ENCODE results near the gene ROCK2.

ROCK2 gene

DNA sequence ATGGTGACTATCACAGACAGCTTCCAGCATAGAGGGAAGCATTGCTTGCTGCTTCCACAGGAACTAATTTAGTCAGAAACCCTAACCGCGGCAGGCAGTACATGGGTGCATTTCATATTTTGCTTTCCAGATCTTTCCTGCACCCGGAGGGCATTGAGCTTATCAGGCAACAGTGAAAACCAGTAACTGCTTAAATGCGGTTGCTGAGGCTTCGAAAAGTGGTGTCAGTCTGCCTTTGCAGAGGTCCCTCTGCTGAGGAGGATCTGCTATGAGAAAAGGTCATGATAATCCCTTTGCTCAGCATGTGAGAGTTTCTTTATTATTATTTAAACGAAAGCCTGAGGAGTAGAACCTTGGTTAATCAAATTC is 44.6 kb upstream of the ROCK2 start:
- ChIA-PET POLR2A (interaction anchor here (1.3 to 2.1 kb wide), 2 partner anchors 14 to 234 kb away, joined by 3 to 10 read pairs; partner anchors contain the start of gene SLC66A3), CTCF (interaction anchor here (1.1 kb wide), 1 partner anchor 45 kb away, joined by 4 read pairs; the partner anchor contains the start of gene ROCK2)
- no peak overlapping the region for H3K27ac ChIP-seq (ENCODE audit: extremely low read depth, low read depth, low read length)
- TF ChIP-seq ZNF660 (tag by site-specific recombination; IDR thresholded peaks at IDR 0.05) (no peak), ZFP69B (tag by site-specific recombination; IDR thresholded peaks at IDR 0.05) (no peak), ZNF521 (tag by site-specific recombination; IDR thresholded peaks at IDR 0.05) (no peak), ZBTB7A (tag by site-specific recombination; IDR thresholded peaks at IDR 0.05; ENCODE audit: low read depth) (no peak), ZNF302 (tag by site-specific recombination; IDR thresholded peaks at IDR 0.05; ENCODE audit: low read depth) (no peak), GFI1B (tag by site-specific recombination; IDR thresholded peaks at IDR 0.05) (no peak), SETDB1 (IDR thresholded peaks at IDR 0.05; ENCODE audit: insufficient read length, low read length) (no peak), ZIC2 (tag by site-specific recombination; IDR thresholded peaks at IDR 0.05) (no peak), YY1 (tag by site-specific recombination; IDR thresholded peaks at IDR 0.05) (no peak), ZBTB8A (tag by site-specific recombination; IDR thresholded peaks at IDR 0.05) (no peak)
- TF ChIP-seq, protein P1, sequence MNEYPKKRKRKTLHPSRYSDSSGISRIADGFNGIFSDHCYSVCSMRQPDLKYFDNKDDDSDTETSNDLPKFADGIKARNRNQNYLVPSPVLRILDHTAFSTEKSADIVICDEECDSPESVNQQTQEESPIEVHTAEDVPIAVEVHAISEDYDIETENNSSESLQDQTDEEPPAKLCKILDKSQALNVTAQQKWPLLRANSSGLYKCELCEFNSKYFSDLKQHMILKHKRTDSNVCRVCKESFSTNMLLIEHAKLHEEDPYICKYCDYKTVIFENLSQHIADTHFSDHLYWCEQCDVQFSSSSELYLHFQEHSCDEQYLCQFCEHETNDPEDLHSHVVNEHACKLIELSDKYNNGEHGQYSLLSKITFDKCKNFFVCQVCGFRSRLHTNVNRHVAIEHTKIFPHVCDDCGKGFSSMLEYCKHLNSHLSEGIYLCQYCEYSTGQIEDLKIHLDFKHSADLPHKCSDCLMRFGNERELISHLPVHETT (tag by site-specific recombination; IDR thresholded peaks at IDR 0.05), result no peak
- H3K36me3 ChIP-seq (ENCODE audit: control insufficient read depth in 2 of 2, insufficient read depth in 1 of 2, low read length in 2 of 2), result no peaks in the 10 kb centered on the region
- no peaks in the 10 kb centered on the region for H3K9me3 ChIP-seq (ENCODE audit: control insufficient read depth, insufficient read depth, low read depth, low read length)
- H3K4me3 ChIP-seq (ENCODE audit: low read depth, low read length), result no peak overlapping the region
- H3K4me1 ChIP-seq (ENCODE audit: control insufficient read depth, insufficient read depth, low read length), result peaks cover 6% of the 10 kb centered on the region; the same call in 1 of the 2 replicates

DNA sequence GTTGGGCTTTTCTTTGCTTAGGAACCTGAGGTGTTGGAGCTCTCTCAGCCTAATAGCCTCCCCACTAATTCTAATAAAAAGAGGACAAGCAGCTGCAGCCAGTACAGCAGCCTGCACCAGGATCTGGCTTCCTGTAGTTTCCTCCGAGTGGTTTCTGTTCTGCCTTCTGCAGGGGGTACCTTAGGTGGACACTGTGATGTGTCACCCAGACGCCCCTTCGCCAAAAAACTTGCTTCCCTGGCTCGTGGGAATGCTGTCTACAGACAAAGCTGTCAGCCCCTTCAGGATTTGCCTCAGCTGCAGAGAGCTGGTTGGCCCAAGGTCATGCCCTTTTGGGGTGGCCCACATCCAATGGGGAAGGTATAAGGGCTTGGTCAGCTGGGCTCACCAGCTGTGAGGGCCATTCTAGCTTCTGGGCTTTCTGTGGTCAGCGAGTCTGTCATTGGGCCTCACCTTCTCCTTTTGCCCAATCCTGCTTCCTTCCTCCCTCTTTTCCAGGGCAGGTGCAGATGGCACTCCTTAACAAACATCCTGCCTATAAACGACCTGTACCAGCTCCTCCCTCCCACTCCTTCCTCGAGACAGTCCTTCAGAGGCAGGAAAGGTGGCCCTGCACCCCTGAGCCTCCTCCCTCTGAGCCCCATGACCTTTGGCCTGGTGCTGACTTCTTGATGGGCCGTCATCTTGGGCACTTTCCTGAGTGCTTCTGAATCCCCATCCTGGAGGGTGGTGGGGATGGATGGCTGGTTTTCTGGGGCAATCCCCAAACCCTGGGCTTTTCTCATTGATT is 44.0 kb upstream of the ROCK2 start:
- no peaks in the 10 kb centered on the region for H3K36me3 ChIP-seq (ENCODE audit: control insufficient read depth in 2 of 2, insufficient read depth in 1 of 2, low read length in 2 of 2)
- CTCF ChIA-PET, result interaction anchor here (1.1 to 1.5 kb wide), 2 partner anchors 44 to 256 kb away, joined by 4 read pairs; partner anchors contain the start of gene ROCK2
- POLR2A ChIA-PET, result no interaction called here
- H3K4me3 ChIP-seq (ENCODE audit: low read depth, low read length), result no peak overlapping the region
- H3K9me3 ChIP-seq (ENCODE audit: control insufficient read depth, insufficient read depth, low read depth, low read length), result no peaks in the 10 kb centered on the region
- H3K27ac ChIP-seq (ENCODE audit: extremely low read depth, low read depth, low read length), result no peak overlapping the region
- H3K4me1 ChIP-seq (ENCODE audit: control insufficient read depth, insufficient read depth, low read length), result peaks cover 6% of the 10 kb centered on the region; the same call in 1 of the 2 replicates
- TF ChIP-seq SETDB1 (IDR thresholded peaks at IDR 0.05; ENCODE audit: insufficient read length, low read length) (no peak), ZNF341 (tag by site-specific recombination; IDR thresholded peaks at IDR 0.05; ENCODE audit: low read depth) (no peak), ZNF18 (tag by site-specific recombination; IDR thresholded peaks at IDR 0.05) (no peak), KLF9 (tag by site-specific recombination; IDR thresholded peaks at IDR 0.05; ENCODE audit: low read depth) (no peak), REST (tag by site-specific recombination; IDR thresholded peaks at IDR 0.05) (no peak), ZNF555 (tag by site-specific recombination; conservative IDR thresholded peaks at IDR 0.05) (no peak), ZBTB7A (tag by site-specific recombination; IDR thresholded peaks at IDR 0.05; ENCODE audit: low read depth) (no peak), ZNF239 (tag by site-specific recombination; IDR thresholded peaks at IDR 0.05) (no peak), TCF7L2 (IDR thresholded peaks at IDR 0.05; ENCODE audit: borderline replicate concordance, low read depth, low read length) (no peak), SCRT2 (tag by site-specific recombination; IDR thresholded peaks at IDR 0.05) (no peak)
- TF ChIP-seq, protein P2, sequence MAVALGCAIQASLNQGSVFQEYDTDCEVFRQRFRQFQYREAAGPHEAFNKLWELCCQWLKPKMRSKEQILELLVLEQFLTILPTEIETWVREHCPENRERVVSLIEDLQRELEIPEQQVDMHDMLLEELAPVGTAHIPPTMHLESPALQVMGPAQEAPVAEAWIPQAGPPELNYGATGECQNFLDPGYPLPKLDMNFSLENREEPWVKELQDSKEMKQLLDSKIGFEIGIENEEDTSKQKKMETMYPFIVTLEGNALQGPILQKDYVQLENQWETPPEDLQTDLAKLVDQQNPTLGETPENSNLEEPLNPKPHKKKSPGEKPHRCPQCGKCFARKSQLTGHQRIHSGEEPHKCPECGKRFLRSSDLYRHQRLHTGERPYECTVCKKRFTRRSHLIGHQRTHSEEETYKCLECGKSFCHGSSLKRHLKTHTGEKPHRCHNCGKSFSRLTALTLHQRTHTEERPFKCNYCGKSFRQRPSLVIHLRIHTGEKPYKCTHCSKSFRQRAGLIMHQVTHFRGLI (tag by site-specific recombination; IDR thresholded peaks at IDR 0.05), result no peak
- TF ChIP-seq, protein P3, sequence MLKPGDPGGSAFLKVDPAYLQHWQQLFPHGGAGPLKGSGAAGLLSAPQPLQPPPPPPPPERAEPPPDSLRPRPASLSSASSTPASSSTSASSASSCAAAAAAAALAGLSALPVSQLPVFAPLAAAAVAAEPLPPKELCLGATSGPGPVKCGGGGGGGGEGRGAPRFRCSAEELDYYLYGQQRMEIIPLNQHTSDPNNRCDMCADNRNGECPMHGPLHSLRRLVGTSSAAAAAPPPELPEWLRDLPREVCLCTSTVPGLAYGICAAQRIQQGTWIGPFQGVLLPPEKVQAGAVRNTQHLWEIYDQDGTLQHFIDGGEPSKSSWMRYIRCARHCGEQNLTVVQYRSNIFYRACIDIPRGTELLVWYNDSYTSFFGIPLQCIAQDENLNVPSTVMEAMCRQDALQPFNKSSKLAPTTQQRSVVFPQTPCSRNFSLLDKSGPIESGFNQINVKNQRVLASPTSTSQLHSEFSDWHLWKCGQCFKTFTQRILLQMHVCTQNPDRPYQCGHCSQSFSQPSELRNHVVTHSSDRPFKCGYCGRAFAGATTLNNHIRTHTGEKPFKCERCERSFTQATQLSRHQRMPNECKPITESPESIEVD (tag by site-specific recombination; IDR thresholded peaks at IDR 0.05), result no peak
- TF ChIP-seq, protein P1 (tag by site-specific recombination; IDR thresholded peaks at IDR 0.05), result no peak
- TF ChIP-seq, protein P4, sequence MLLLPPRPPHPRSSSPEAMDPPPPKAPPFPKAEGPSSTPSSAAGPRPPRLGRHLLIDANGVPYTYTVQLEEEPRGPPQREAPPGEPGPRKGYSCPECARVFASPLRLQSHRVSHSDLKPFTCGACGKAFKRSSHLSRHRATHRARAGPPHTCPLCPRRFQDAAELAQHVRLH (tag by site-specific recombination; IDR thresholded peaks at IDR 0.05), result no peak

Data from HEK293 (cell line).